ENCODE results near the gene LHX1.

Gene LHX1

DNA sequence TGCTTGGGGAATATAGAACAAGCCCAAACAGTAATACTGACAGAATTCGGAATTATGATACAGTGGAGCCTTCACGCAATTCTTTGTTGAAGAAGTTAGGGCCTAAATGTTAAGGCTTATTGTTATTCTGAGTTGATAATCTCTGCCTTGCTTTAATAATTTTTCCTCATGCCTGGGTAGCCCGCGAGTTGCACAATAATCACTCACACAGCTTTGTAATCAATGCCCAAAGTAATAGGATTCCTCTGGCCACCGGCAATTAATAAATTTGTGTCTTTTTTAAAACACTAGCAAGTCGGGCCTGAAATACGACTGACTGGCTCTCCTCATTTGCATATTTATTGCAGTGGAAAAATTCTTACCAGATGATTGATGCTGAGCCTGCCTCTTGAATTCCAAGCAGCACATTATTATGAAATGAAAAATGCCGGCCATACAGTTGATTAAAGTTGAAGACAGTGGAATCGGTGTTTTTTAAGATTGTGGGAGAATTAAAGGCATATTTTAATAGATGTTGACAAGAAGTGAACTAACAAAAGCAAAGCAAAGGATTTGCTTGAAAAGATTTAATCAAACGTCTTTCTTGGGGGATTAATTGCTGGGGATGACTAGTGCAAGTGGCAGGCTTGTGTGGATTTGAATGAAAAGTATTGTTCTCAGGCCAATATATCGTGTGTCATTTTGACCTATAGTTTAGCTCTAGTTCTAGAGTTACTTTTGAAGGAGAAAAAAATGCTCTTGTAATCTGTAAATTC, 41.7 kb downstream of the LHX1 start:
- H3K36me3 Mint-ChIP-seq (ENCODE audit: insufficient read depth) = peaks cover 21% of the 10 kb centered on the region
- H3K27ac Mint-ChIP-seq = peak overlapping the region; percentile 4 to 13
- ATAC-seq (replicated peaks) (no peak), DNase-seq (no peak)
- peaks cover 11 to 59% of the 10 kb centered on the region in 2 donors for H3K4me1 Mint-ChIP-seq (ENCODE audit: low read depth in 2 of 2)
- no peak overlapping the region for H3K4me3 Mint-ChIP-seq
- no peaks in the 10 kb centered on the region for H3K27me3 Mint-ChIP-seq
- no peaks in the 10 kb centered on the region for H3K9me3 Mint-ChIP-seq

GRCh38 chr17:36979565-36979941, 42.3 kb downstream of the LHX1 start:
- no peak overlapping the region for H3K4me3 Mint-ChIP-seq
- no peak overlapping the region for H3K27ac Mint-ChIP-seq
- no peaks in the 10 kb centered on the region for H3K27me3 Mint-ChIP-seq
- peaks cover 21% of the 10 kb centered on the region for H3K36me3 Mint-ChIP-seq (ENCODE audit: insufficient read depth)
- DNase-seq (no peak), ATAC-seq (replicated peaks) (no peak)
- peaks cover 11 to 62% of the 10 kb centered on the region in 2 donors for H3K4me1 Mint-ChIP-seq (ENCODE audit: low read depth in 2 of 2)
- no peaks in the 10 kb centered on the region for H3K9me3 Mint-ChIP-seq

GRCh38 chr17:36980280-36980761, 43.0 kb downstream of the LHX1 start:
- DNase-seq = no peak
- Mint-ChIP-seq H3K4me1 (ENCODE audit: low read depth in 2 of 2) (peaks cover 11 to 55% of the 10 kb centered on the region in 2 donors), H3K27ac (peak overlapping the region in 1 of 2 donors; percentile 39), H3K4me3 (no peak overlapping the region), H3K27me3 (no peaks in the 10 kb centered on the region), H3K36me3 (ENCODE audit: insufficient read depth) (peaks cover 21% of the 10 kb centered on the region), H3K9me3 (no peaks in the 10 kb centered on the region)
- no peak for ATAC-seq (replicated peaks)

DNA sequence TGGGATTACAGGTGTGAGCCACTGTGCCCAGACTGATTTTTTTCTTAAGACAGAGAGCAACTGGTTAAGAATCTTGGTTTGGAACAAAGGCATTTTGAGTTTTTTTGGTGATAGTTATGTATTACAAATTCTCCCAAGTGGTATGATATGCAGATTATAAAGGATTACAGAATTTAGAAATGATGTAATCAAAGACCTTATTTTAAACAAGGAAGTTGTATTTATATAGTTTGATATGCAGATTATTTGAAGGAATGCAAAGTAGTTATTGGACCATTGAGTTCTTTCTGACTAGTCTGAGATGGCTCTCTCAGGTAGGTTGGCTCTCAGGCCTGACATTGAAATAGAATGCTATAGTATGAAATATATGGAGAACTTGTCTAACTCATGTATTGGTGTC, 46.3 kb downstream of the LHX1 start:
- peaks cover 7 to 44% of the 10 kb centered on the region in 2 donors for H3K4me1 Mint-ChIP-seq (ENCODE audit: low read depth in 2 of 2)
- ATAC-seq (replicated peaks) (no peak), DNase-seq (no peak)
- H3K27ac Mint-ChIP-seq = peak overlapping the region in 1 of 2 donors; percentile 19
- H3K4me3 Mint-ChIP-seq = no peak overlapping the region
- H3K9me3 Mint-ChIP-seq = no peaks in the 10 kb centered on the region
- no peaks in the 10 kb centered on the region for H3K27me3 Mint-ChIP-seq
- H3K36me3 Mint-ChIP-seq (ENCODE audit: insufficient read depth) = peaks cover 38% of the 10 kb centered on the region

- Mint-ChIP-seq H3K27ac (peak overlapping the region in 1 of 2 donors; percentile 38), H3K36me3 (ENCODE audit: insufficient read depth) (peaks cover 63% of the 10 kb centered on the region), H3K27me3 (no peaks in the 10 kb centered on the region), H3K9me3 (no peaks in the 10 kb centered on the region), H3K4me3 (no peak overlapping the region), H3K4me1 (ENCODE audit: low read depth in 2 of 2) (peaks cover 3 to 21% of the 10 kb centered on the region in 2 donors)
- no peak for ATAC-seq (replicated peaks)
- DNase-seq = no peak
These were observed 51.9 kb downstream of the LHX1 start for GRCh38 chr17:36989173-36989572.

DNA sequence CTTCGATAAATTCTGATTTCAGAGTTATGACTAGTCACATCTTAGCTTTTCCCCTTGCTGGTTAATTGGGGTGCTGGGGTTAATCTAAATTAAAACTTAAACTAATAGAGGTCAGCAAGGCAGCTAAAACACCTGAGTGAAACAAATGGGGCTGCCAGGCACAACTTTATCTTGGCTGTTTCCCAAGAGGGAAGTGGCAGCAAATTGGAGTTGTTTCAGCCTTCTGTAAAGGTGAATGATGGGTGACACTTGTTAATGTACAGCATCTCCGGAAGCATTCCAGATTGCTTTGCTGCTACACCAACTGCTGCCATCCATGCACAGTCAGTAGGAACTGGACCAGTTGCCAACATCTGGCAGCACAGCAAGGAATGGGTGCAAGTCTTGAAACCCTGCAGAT, 55.4 kb downstream of the LHX1 start:
- Mint-ChIP-seq H3K4me3 (no peak overlapping the region), H3K4me1 (ENCODE audit: low read depth in 2 of 2) (peaks cover 2 to 14% of the 10 kb centered on the region in 2 donors), H3K9me3 (no peaks in the 10 kb centered on the region), H3K36me3 (ENCODE audit: insufficient read depth) (peaks cover 80% of the 10 kb centered on the region), H3K27me3 (no peaks in the 10 kb centered on the region), H3K27ac (peak overlapping the region in 1 of 2 donors; percentile 62)
- DNase-seq (no peak), ATAC-seq (replicated peaks) (no peak)

- ATAC-seq (replicated peaks) (no peak), DNase-seq (no peak)
- Mint-ChIP-seq H3K4me3 (no peak overlapping the region), H3K27ac (peak overlapping the region in 1 of 2 donors; percentile 62), H3K27me3 (no peaks in the 10 kb centered on the region), H3K36me3 (ENCODE audit: insufficient read depth) (peaks cover 76% of the 10 kb centered on the region), H3K4me1 (ENCODE audit: low read depth in 2 of 2) (peaks cover 2 to 14% of the 10 kb centered on the region in 2 donors), H3K9me3 (no peaks in the 10 kb centered on the region)
These were observed 56.0 kb downstream of the LHX1 start for GRCh38 chr17:36993227-36993626.
